OCI-M2 (cell line): ENCODE measurements around the gene TMEM134.

Experiments
- DNase-seq: peaks from one replicate; lab custom pipeline; 2025; ENCODE audit not compliant: unreplicated experiment; lab: John Stamatoyannopoulos, UW

Gene TMEM134

GRCh38 chr11:67500831-67501715, 32.0 kb upstream of the TMEM134 start:
- no peak for DNase-seq

DNA sequence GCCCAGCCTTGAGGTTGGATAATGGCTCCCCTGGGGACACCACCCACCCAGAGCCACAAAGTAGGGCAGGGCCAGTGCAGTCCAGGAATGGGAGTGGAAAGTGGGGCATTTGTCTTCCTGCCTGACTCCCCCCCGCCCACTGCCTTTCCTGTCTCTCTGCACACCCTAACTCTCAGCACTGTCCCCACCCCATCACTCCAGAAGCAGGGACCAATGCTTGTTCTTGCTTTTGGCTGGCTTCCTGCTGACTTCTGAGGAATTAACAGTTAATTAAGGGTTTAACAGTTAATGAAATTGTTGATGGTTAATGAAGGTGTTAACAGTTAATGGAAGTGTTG, 31.4 kb upstream of the TMEM134 start:
- no peak for DNase-seq

DNA sequence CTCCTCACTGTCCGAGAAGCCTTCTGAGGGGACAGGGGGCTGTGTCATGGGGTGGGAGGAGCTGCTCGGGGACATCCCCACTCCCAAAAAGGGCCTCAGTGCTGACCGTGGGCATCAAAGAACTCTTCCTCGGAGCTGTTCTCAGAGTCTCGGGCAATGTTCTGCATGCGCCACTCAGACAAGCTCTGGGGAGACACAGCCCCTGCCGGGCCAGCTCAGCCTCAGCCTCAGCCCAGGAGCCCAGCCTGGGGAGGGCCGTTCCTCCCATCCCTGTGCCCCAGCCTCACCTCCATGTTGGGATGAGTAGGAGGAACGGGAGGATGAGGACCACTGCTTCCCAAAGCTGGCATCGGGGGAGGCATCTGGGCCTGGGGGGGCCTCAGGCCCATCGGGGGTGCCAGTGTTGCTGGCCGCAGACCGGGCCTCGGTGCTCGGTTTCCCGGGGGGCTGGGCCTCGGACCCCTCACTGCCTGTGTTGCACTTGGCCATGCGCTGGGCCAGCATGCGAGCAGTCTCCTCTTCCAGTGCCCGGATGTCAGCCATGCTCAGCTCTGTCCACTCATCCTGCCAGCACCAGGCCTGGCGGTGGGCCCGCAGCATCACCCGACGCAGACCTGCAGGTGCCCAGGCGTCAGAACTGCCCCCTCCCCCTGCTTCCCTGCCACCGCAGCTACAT, 30.9 kb upstream of the TMEM134 start:
- DNase-seq = no peak

- no peak for DNase-seq
Measured at GRCh38 chr11:67498544-67498972, 29.5 kb upstream of the TMEM134 start.

GRCh38 chr11:67497656-67498291, 28.7 kb upstream of the TMEM134 start:
- no peak for DNase-seq

GRCh38 chr11:67496113-67496512, 27.1 kb upstream of the TMEM134 start:
- no peak for DNase-seq

DNA sequence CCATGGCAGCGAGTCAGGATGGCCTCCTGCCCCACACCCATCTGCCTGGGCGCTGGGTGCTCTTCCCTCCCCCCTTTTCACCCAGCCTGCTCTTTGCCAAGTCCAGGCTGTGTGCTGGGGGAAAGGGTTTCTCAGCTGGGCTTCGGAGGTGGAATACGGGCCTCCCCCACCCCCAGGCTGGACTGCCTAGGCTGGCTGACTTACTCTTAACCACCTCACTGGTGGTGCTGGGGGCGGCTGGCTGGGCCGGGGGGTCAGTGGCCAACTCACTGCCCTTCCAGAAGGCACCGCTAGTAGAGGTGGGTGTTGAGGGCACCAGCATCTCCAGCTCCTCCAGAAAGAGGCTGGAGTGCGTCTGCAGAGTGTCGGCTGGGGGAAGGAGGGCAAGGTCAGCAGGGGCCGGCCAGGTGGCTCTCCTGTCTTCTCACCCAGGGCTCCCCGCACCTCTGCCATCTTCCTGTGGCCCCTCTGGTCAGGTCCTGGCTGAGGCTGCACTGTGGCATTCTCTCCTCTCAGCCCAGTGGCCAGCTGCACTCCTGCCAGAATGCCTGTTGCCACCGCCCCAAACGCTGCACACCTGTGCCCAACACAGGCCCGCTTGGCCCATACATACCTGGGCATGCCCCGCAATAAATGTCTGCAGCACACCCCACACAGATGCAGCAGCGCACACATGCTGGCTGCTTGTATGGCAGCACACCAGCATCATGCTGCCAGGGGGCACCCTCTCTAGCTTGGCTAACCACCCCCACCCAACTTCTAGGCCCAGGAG, 26.4 kb upstream of the TMEM134 start:
- DNase-seq = no peak

DNA sequence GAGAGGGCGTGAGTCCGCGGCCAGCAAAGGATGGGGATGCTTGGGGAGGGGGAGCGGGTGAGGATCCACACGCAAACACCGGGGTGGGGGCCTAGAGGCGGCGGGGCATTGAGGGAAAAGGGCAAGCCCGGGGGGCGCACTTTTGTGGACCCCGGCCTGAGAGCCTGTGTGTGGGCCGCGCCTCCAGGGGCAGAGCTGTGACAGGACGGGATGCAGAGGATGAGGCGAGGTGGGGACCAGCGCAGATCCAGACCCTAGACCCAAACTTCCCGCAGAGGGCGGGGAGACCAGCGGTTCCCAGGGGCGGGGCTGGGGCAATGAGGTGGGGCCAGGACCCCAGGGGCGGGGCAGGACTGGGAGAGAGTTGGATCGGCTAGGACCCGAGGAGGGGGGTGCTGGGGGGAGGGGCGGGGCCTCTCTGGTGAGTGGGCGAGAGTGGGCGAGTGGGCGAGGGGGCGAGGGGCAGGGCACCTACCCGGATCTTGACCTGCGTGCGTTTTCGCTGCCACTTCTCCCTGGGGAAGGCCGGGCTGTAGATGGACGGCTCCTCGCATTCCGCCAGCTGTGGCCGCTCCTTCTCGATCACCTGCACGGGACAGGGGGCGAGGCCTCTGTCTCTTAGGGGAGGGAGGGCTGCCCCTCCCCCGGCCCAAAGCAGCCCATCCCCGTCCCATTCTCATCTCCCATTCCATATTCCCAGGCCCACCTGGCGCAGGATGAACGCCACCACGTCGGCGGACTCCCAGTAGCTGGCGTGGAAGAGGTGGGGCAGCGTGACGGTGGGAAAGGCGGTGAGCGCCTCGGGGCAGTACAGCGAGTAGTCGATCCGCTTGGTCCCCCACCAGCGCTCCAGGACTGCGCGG, 25.6 kb upstream of the TMEM134 start:
- DNase-seq = no peak

DNA sequence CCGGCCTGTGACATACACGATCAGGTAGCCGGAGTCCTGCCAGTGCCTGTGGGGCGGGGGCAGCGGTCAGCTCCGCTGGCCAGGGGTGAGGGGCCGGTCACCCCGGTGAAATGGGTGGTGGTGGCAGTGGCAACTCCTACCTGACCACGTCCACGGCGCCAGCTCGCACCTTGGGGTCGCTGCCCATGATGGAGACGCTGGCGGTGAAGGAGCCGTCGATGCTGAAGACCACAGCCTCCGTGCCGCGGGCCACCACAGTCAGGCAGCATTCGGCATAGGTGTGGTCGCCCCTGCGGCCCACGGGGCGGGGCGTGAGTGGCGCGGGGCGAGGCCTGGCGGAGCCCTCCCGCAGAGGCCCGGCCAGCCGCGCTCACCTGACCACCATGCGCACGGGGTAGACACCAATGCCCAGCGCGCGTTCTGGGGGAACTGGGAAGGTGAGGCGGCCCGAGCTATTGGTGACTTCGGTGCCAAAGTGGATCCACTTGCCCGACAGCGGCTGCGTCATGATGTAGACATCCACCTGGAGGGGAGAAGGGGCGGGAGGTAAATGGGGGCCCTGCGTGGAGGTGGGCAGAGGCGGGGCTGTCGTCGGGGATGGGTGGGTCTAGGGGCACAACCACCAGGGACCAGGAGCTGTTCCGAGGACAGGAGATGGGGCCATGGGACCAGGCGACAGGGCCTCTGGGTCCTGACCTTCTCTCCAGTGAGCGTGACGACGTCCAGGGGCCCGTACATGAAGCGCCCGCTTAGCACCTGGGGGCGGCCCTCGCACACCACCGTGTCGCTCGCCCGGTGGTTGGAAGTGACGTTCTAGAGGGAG, 24.7 kb upstream of the TMEM134 start:
- no peak for DNase-seq

GRCh38 chr11:67492801-67493547, 23.9 kb upstream of the TMEM134 start:
- no peak for DNase-seq

GRCh38 chr11:67492069-67492727, 23.1 kb upstream of the TMEM134 start:
- no peak for DNase-seq

DNA sequence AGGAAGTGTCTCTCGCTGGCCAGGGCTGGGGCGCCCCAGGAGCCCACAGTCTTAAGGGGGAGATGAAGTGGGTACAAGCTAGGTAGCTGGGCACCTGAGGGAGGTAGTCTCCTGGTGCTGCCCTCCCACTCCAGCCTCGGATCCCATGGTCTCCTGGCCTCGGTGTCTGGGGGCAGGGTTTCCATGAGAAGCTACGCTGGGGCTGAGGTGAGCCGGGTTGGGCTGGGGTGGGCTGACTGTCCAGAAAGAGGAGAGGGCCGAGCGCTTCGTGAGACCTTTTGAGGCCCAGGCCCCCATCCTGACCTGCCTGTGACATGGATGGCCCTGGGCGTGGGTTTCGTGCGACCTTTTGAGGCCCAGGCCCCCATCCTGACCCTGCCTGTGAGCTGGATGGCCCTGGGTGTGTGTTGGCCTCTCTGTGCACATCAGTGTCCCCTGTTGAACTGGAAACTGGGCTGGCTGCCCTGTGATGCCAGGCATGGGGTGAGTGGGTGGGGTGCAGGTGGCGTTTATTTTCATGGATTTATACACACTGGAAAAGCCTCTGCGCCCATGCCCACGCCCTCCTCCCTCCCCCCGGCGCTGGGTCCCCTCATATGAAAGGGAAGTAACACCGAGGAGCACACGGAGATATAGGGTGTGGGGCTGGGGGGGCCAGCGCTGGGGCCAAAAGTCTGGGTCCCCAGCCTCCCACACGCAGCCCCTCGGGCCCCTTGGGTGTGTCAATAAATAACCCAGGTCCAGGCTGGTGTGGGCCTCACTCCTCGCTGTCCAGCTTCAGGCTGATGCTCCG, 22.4 kb upstream of the TMEM134 start:
- no peak for DNase-seq

GRCh38 chr11:67490727-67491065, 21.6 kb upstream of the TMEM134 start:
- DNase-seq = no peak

DNA sequence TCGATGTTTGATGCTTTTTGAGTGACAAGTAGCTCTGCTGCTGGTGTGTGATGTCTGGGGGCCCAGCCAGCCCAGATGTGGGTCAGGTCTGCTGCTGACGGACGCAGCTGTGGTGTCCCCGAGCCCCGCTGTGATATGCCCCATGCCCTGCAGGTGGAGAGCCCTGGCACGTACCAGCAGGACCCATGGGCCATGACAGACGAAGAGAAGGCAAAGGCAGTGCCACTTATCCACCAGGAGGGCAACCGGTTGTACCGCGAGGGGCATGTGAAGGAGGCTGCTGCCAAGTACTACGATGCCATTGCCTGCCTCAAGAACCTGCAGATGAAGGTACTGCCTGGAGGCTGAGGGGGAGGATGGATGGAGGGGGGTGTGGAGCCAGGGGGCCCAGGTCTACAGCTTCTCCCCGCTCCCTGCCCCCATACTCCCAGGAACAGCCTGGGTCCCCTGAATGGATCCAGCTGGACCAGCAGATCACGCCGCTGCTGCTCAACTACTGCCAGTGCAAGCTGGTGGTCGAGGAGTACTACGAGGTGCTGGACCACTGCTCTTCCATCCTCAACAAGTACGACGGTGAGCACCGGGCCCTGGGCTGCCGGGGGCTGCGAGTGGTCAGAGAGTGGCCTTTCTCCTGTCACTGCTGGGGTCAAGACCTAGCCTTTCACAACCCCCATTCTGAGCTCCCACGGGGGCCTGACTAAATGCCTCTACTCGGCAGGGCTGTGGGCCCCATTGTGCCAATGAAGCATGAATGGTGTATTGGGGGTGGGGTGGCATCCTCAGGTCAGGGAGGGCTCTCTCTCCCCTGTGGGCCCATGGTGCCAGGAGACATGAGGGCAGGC, 21.1 kb upstream of the TMEM134 start:
- no peak for DNase-seq

GRCh38 chr11:67489203-67489884, 20.3 kb upstream of the TMEM134 start:
- DNase-seq = no peak
